ENCODE measurements around the gene RNF223.

RNF223 gene

DNA sequence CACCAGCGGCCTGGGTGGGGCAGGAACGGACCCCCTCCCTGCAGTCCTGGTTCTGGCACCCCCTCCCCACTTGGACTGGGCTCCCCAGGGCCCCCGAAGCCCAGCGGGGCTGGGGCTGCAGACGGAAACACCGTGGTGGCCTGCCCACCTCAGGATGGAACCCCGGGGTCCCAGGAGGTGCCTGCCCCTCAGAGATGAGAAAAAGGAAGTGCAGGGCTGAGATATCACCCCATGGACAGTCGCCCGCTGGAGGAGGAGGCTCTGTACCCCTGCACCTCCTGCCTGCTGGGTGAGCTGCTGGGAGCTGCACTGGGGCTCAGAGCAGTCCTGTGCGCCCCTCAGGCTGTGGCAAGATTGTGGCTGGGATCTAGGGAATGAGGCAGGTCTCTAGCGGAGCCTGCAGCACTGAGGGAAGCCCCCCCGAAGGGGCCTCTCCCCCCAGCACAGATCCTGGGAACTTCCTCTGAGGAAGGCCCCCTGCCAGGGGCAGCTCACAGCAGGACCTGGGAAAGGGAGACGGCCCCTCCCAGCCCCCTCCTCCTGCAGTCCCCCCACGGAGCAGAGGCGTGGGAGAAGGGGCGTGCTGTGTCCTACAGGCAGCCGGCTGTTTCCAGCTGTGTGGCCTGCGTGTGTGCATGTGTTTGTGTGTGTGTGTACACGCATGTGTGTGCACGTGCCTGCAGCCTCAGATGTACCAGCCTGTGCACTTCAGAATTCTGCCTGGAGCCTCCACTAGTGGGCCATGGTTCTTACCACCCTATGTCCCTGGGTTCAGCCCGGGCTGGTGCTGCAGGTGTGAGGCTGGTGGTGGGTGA is 47.3 kb downstream of the RNF223 start:
- no peak for DNase-seq (ENCODE audit: low spot score)

GRCh38 chr1:1025730-1026129 is 48.4 kb downstream of the RNF223 start:
- DNase-seq (ENCODE audit: low spot score): no peak

GRCh38 chr1:1024771-1025699 is 49.1 kb downstream of the RNF223 start:
- no peak for DNase-seq (ENCODE audit: low spot score)

DNA sequence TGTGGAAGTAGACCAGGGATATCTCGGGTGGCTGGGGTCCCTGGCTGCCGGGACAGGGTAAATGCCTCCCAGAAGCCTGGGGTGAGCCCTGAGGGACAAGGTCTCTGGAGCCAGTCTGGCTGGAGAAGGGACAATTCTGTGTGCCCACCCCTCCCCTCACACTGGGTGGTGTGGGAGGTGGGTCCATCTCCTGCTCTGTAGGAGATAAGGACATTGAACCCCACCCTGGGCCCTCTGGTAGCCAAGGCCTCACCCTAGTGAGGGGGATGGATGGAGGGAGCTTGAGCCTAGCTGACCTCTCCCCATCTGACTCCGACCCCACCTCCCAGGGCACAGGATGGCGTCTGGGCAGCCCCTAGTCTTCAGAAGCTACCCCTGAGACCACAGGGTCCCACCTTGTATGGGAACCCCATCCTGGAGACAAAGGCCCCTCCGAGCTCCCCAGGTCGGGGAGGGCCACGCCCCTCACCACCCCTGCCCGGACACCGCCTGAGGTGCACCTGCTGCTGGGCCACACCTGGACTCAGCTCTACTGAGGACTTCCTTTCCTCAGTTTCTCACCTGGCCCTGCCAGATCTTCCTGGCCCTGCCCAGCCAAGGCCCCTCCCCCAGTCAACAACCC is 49.8 kb downstream of the RNF223 start:
- no peak for DNase-seq (ENCODE audit: low spot score)

GRCh38 chr1:1023700-1024099 is 50.4 kb downstream of the RNF223 start:
- no peak for DNase-seq (ENCODE audit: low spot score)

- DNase-seq (ENCODE audit: low spot score): no peak
These were observed 51.6 kb downstream of the RNF223 start for GRCh38 chr1:1022302-1023009.

GRCh38 chr1:1021920-1022259 is 52.2 kb downstream of the RNF223 start:
- DNase-seq (ENCODE audit: low spot score): no peak

- no peak for DNase-seq (ENCODE audit: low spot score)
These were observed 52.8 kb downstream of the RNF223 start for GRCh38 chr1:1021010-1021919.
